Thoracic aorta (tissue), 2 donors: Measurements from ENCODE around the gene CTBP2. TPM values are rescaled to one million over a fixed set of nuclear protein-coding genes. Genes with fewer than 3 reads are reported as not detected.

Experiments used
- ATAC-seq: fragments of 150-250 bp; one replicate; pipeline ENCODE4 v1.8.0; 2017; ENCODE audit warnings: low read depth; ENCODE audit not compliant: insufficient number of reproducible peaks, low FRiP score
- DNase-seq: peaks from one replicate; pipeline ENCODE4 v3.0.0-alpha.2; 2020; ENCODE audit warnings: low spot score
- H3K27ac ChIP-seq, 2 donors: fragments of 200-600 bp; sonication (generic); 1 replicate in 1 of 2; 2 replicates in 1 of 2; pipeline ENCODE4 v1.5.1; 2016; ENCODE audit warnings: mild to moderate bottlenecking in 2 of 2, moderate library complexity in 2 of 2
- H3K27me3 ChIP-seq: fragments of 200-600 bp; sonication (generic); replicated peaks from 2 replicates; pipeline ENCODE4 v1.6.0; 2016; ENCODE audit warnings: mild to moderate bottlenecking; ENCODE audit not compliant: insufficient read depth
- H3K36me3 ChIP-seq: fragments of 200-600 bp; sonication (generic); one replicate; pipeline ENCODE4 v1.5.1; 2016
- H3K4me1 ChIP-seq, 2 donors: fragments of 200-600 bp; sonication (generic); 1 replicate in 1 of 2; 2 replicates in 1 of 2; pipeline versions ENCODE4 v1.5.1 to v1.6.0; 2016; ENCODE audit warnings: low read depth in 2 of 2, mild to moderate bottlenecking in 1 of 2; ENCODE audit not compliant: control insufficient read depth in 1 of 2
- H3K4me3 ChIP-seq: fragments of 200-600 bp; sonication (generic); 2 replicates; pipeline ENCODE4 v1.5.1; 2016; ENCODE audit warnings: mild to moderate bottlenecking
- H3K9me3 ChIP-seq: fragments of 200-600 bp; sonication (generic); 2 replicates; pipeline ENCODE4 v1.5.1; 2016
- total RNA-seq, 2 donors: library from RNA; depleted of rRNA; stranded (reverse); fragments of >200 nt; gene quantifications; one replicate each; pipeline versions ENCODE4 v1.1.0 to v1.2.3, GENCODE V29; 2016
- TF ChIP-seq, protein P1 (sequence below): fragments of 200-600 bp; sonication (generic); IDR thresholded peaks from one replicate; pipeline ENCODE4 v1.5.1; 2019; ENCODE audit warnings: antibody characterized with exemption

Gene CTBP2
- total RNA-seq, 2 donors from 2014 or later = 62.8 to 80.6 TPM

- peaks cover 27 to 64% of the 10 kb centered on the region in 2 donors for H3K4me1 ChIP-seq
- no peaks in the 10 kb centered on the region for H3K27me3 ChIP-seq
- no peak for DNase-seq
- ATAC-seq = no peak
- H3K27ac ChIP-seq = no peak overlapping the region
- no peaks in the 10 kb centered on the region for H3K9me3 ChIP-seq
- H3K36me3 ChIP-seq = no peaks in the 10 kb centered on the region
- TF ChIP-seq, protein P1, sequence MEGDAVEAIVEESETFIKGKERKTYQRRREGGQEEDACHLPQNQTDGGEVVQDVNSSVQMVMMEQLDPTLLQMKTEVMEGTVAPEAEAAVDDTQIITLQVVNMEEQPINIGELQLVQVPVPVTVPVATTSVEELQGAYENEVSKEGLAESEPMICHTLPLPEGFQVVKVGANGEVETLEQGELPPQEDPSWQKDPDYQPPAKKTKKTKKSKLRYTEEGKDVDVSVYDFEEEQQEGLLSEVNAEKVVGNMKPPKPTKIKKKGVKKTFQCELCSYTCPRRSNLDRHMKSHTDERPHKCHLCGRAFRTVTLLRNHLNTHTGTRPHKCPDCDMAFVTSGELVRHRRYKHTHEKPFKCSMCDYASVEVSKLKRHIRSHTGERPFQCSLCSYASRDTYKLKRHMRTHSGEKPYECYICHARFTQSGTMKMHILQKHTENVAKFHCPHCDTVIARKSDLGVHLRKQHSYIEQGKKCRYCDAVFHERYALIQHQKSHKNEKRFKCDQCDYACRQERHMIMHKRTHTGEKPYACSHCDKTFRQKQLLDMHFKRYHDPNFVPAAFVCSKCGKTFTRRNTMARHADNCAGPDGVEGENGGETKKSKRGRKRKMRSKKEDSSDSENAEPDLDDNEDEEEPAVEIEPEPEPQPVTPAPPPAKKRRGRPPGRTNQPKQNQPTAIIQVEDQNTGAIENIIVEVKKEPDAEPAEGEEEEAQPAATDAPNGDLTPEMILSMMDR = no peak
- no peak overlapping the region for H3K4me3 ChIP-seq
These were observed 73.7 kb downstream of the CTBP2 start for GRCh38 chr10:125086691-125087090.

- Histone ChIP-seq H3K4me3 (peak overlapping the region; percentile 56), H3K4me1 (peaks cover 27 to 62% of the 10 kb centered on the region in 2 donors), H3K27ac (peak overlapping the region; percentile 89 to 95), H3K9me3 (no peaks in the 10 kb centered on the region), H3K27me3 (no peaks in the 10 kb centered on the region), H3K36me3 (no peaks in the 10 kb centered on the region)
- ATAC-seq (no peak), DNase-seq (no peak)
- TF ChIP-seq, protein P1 = no peak
These were observed 74.9 kb downstream of the CTBP2 start for GRCh38 chr10:125085258-125086054.

DNA sequence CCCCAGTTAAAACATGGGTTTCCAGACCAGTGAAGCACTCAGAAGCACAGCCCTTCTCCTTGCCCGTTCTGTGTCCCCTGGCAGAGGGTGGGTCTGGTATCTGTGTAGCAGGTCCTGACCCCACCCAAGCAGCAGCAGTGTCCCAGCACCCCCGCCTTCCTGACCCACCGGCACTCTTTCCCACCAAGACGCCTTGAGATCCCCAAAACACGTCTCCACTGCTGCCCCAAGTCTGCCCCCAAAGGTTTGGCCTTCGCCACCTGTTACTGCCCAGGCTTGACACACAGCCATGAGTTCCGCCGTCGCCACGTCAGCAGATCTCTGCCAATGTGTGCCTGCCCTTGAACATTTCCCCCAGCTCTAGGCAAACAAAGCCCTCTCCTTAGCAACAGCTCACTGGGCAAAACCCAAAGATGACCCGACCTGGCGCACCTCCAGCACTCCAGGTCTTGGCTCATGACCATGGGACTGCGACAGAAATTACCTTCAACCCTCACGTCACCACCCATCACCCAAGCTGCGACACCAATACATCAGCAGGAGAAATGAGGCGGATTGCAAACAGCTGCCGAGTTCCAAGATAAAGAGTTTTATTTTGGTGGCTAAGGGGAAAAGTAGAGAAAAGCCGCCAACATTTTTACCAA lies 75.6 kb downstream of the CTBP2 start:
- Histone ChIP-seq H3K4me3 (peak overlapping the region; percentile 56), H3K27me3 (no peaks in the 10 kb centered on the region), H3K4me1 (peaks cover 27 to 59% of the 10 kb centered on the region in 2 donors), H3K36me3 (no peaks in the 10 kb centered on the region), H3K9me3 (no peaks in the 10 kb centered on the region), H3K27ac (peak overlapping the region; percentile 89 to 95)
- TF ChIP-seq, protein P1 = no peak
- ATAC-seq = peak; percentile 78
- peak; percentile 54 for DNase-seq

DNA sequence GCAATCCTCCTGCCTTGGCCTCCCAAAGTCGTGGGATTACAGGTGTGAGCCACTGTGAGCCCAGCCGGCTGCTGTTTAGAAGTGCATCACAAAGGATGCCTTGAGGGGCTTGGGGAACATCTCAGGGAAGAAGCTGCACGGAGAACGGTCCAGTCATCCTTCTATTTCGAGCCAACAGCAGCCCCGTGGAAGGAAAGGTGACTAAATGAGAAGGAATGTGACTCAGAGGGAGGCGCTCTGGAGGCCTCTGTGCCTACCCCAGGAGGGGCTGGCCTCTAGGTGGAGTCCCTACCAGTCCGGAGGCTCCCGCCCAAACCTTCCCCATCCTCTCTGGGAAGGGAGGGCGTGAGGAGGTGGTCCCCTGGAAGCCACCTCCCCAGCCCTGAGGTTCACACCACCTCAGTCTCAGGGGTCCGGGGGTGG lies 76.2 kb downstream of the CTBP2 start:
- ATAC-seq = peak; percentile 78
- DNase-seq = peak; percentile 57

GRCh38 chr10:125083576-125083920 lies 76.8 kb downstream of the CTBP2 start:
- no peaks in the 10 kb centered on the region for H3K9me3 ChIP-seq
- DNase-seq (no peak), ATAC-seq (peak; percentile 12)
- H3K4me3 ChIP-seq = peak overlapping the region; percentile 34
- H3K27ac ChIP-seq = peak overlapping the region; percentile 89 to 95
- TF ChIP-seq, protein P1 = no peak
- H3K4me1 ChIP-seq = peaks cover 27 to 54% of the 10 kb centered on the region in 2 donors
- H3K36me3 ChIP-seq = no peaks in the 10 kb centered on the region
- H3K27me3 ChIP-seq = no peaks in the 10 kb centered on the region

More for the DNA sequence above, 76.2 kb downstream of the CTBP2 start:
- peaks cover 27 to 54% of the 10 kb centered on the region in 2 donors for H3K4me1 ChIP-seq
- TF ChIP-seq, protein P1 = peak; percentile 31
- no peaks in the 10 kb centered on the region for H3K36me3 ChIP-seq
- peak overlapping the region; percentile 56 for H3K4me3 ChIP-seq
- peak overlapping the region; percentile 89 to 95 for H3K27ac ChIP-seq
- no peaks in the 10 kb centered on the region for H3K9me3 ChIP-seq
- no peaks in the 10 kb centered on the region for H3K27me3 ChIP-seq
